AML-193 (cell line): ENCODE data around the gene MYZAP.

Source experiments
- DNase-seq, 2 experiments: peaks; one replicate each; lab custom pipeline; 2025; lab: John Stamatoyannopoulos, UW

MYZAP gene

GRCh38 chr15:57591822-57592367 is at the start of gene MYZAP:
MYZAP (plus strand) TSS chr15:57591904; CDS start chr15:57592035, 131 bp downstream.
- no peak for DNase-seq

GRCh38 chr15:57542505-57542817 is 49.2 kb upstream of the MYZAP start:
- DNase-seq: no peak

- DNase-seq: no peak
Measured at GRCh38 chr15:57544848-57545480, 46.7 kb upstream of the MYZAP start.

DNA sequence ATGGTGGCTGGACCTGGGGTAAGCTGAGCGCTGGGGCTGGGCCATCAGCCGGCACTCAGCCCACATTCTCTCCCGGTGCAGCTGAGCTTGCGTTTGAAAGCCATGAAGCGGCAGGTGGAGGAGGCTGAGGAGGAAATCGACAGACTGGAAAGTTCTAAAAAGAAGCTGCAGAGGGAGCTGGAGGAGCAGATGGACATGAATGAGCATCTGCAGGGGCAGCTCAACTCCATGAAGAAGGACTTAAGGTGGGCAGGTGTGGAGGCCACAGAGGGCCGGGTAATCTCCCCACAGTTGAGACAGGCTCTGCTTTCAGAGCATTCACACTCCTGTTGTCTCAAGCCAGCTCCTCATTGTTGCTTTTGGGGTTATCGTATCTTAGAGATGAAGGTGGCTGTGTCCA is 45.7 kb upstream of the MYZAP start:
- DNase-seq: no peak

GRCh38 chr15:57547243-57547755 is 44.4 kb upstream of the MYZAP start:
- no peak for DNase-seq

DNA sequence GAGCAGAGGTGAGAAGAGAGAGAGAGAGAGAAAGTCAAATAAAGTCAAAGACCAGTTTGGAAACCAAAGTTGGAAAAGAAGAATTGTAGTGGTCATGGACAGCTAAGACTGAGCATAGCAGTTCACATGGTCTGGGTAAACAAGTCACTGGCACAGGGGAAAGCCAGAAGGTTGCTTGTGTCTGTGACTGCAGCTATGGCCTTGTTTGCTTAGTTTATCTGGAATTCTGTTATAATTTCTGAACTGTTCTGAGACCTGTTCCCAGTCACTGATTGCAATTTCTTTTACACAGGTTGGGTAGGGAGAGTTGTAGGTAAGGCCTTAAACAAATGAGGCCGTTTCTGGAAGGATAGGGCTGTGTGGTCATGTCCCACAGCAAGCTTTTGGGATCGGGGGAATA is 43.4 kb upstream of the MYZAP start:
- DNase-seq: no peak

DNA sequence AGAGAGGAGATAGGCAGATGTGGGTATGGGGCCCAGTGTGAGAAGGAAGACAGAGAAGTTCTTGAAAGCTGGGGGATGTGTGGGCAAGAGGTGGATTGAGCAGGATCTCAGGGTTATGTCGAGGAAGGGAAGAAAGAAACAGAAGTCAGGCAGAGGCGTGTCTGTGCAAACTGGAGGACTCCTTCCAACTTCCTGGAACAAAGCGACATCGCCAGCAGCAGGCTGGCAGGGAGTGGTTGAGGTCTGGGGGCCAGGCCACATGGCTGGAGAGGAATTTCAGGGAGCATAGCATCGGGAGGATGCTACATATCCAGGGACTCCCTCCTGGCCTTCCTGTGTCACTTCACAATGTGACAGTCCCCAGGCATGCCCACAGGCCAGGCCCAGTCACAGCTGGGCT is 42.9 kb upstream of the MYZAP start:
- DNase-seq: no peak

DNA sequence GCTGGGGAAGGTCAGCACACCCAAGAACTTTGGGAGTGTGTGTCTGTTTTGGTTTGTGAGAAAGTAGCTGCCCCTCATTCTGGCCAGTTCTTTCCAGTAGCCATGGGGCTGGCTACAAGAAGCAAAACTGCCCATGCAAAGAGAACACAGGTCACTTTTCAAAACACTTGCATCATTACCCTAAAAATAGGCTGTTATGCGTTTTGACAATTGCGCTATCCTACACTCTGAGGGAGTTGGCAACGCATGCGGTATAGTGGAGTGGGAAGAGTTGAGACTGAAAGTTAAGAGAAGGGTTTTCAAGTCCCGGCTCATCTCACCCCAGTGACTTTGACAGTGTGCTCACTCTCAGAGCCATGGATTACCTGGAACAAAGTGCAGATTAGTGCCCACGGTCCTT is 41.8 kb upstream of the MYZAP start:
- DNase-seq: no peak

GRCh38 chr15:57550640-57551039 is 41.1 kb upstream of the MYZAP start:
- no peak for DNase-seq

- DNase-seq: no peak
Measured at GRCh38 chr15:57551715-57552677, 39.7 kb upstream of the MYZAP start.

GRCh38 chr15:57552678-57553334 is 38.9 kb upstream of the MYZAP start:
- DNase-seq: no peak

DNA sequence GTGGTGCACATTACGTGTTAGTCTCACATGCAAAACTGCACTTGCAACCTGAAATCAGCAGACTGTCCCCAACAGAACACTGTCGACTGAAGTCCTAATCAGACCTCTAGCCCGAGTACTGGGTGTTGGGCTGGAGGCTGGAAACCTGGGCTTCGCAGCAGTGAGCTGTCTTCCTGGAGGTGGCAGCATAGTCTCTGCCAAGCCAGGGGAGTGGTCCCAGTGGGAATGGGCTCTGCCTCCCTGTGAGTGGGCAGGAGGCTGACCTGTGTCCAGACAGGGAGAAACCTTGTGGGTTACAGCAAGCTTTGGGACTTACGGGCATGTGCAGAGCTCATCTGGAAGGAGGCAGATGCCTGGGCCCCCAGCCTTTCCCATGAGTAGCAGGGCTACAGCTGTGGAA is 38.2 kb upstream of the MYZAP start:
- no peak for DNase-seq

DNA sequence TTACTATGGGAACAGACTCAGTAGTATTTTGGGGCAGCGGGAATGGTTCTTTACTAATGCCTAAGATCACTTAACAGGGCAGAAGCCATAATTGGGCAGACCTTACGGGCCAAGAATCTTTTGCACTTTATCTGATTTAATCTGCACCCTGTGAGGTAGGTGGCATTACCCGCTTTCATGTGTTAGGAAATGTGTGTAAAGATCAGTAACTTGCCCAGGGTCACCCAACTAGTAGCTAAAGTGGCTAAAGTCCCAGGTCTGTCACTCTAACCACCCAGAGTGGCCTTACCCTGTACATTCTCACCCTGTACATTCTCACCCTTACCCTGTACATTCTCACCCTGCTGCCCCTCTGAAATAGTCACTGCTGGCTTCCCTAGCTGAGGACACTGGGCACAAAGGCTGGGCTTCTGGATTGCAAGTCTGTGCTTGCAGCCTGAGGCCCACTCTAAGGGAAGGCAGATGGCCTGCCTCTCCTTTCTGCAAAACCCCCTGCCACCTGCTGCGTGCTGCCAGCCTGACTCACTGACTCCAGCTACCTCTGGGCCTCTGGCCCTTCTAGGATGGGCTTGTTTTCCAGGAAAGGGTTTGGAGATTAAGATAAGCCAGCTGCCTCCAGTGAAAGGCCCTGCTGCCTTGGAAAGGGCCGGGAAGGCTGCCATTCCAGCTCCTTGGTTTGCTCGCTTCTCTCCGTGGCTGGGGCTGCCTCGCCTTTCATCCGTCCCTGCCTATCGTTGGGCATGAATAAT is 37.5 kb upstream of the MYZAP start:
- DNase-seq: no peak

GRCh38 chr15:57554812-57555179 is 36.9 kb upstream of the MYZAP start:
- no peak for DNase-seq

DNA sequence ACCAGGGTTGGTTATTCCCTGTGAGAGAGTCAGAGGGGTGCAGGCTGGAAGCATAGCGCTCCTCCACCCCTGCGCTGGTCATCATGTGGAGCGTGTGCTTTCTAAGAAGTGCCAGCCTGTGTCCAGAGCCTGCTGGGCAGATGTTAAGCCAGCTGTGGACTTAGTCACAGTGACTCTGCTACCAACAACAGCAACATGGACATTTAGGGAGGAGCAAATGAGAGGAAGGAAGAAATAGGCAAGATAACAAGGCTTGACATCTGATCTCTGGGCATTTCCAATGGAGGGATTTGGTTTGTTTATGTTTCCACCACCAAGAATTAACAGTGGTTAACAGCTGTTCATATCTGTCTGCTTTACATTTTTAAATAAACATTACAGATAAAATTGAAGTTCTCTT is 36.4 kb upstream of the MYZAP start:
- DNase-seq: no peak

- DNase-seq: no peak
Measured at GRCh38 chr15:57556040-57556439, 35.7 kb upstream of the MYZAP start.

DNA sequence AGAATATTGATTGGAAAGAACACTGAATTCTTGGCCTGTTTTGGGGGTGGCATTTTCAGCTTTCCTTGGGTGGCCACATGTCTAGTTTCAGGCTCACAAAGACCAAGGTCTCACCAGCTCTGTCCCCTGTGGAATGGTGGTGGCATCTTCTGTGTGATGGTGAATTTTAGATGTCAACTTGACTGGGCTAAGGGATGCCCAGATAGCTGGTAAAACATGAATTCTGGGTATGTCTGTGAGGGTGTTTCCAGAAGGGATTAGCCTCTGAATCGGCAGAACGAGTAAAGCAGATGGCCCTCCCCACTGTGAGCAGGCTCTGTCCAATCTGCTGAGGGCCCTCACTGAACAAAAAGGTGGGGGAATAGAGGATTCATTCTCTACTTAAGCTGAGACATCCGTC is 34.4 kb upstream of the MYZAP start:
- no peak for DNase-seq

DNA sequence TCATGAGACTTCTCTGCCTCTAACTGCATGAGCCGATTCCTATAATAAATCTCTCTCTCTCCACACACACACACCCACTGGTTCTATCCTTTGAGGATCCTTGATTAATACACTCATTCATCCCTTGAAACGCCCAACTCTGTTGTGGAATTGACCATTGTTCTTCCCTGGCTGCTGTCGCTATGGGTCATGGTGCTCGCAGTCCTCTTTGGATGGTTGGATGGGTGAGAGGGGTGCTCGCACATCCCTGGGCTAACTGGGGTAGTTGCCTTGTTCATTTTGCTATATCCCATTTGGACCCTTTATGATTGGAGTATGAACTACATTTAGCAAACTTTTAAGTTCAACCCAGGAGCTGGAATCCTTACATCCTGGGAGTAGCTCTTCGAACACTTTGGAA is 33.9 kb upstream of the MYZAP start:
- DNase-seq: no peak

DNA sequence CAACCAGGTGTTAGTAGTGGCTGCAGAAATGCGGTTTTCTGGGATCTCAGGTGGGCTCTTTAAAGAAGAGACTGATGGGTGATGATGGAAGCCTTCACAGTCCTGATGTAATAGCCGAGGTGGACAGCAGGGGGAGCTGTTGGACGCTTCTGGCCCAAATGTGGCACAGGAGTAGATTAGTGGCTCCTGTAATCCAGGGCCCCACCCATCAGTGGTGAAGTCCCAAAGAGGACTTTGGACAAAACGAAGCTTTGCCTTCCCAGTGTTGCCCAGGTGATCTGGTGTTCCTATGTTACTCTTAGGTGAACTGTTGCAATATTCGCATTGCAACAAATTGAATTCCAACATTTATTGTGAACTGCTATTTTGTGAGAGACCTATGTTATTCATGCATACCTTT is 31.8 kb upstream of the MYZAP start:
- peak; percentile 11 to 14 for DNase-seq

- DNase-seq: peak; percentile 59 to 61
Measured at GRCh38 chr15:57561041-57561711, 30.5 kb upstream of the MYZAP start.

- no peak for DNase-seq
Measured at GRCh38 chr15:57562196-57562769, 29.4 kb upstream of the MYZAP start.
